B cell (primary cell): Measurements from ENCODE around the gene LRRTM3. TPM values are rescaled to one million over a fixed set of nuclear protein-coding genes. Genes with fewer than 3 reads are reported as not detected.

ENCODE experiments used
- ATAC-seq: fragments of 200-7000 bp; cut with Tn5 transposase; one replicate; pipeline ENCODE4 v1.10.0; 2021; ENCODE audit warnings: low read depth, mild to moderate bottlenecking, moderate number of reproducible peaks, moderate library complexity
- CTCF ChIA-PET: fragments of 350-600 bp; sonication (Branson Sonifier 250); formaldehyde crosslinking; loops from one replicate; lab custom pipeline; 2021; ENCODE audit warnings: antibody characterized with exemption, inconsistent platforms; lab: Charles Lee
- POLR2A ChIA-PET: fragments of 350-600 bp; sonication (Branson Sonifier 250); formaldehyde crosslinking; loops from one replicate; lab custom pipeline; 2021; ENCODE audit warnings: antibody characterized with exemption; lab: Charles Lee
- DNase-seq: peaks from one replicate; pipeline ENCODE4 v3.0.0; 2013
- H2AFZ ChIP-seq: 2 replicates; pipeline ENCODE4 v1.6.1; 2012; ENCODE audit warnings: mild to moderate bottlenecking, low read depth, low read length; ENCODE audit not compliant: insufficient read depth, poor library complexity, severe bottlenecking
- H3K27ac ChIP-seq, 2 donors: 1 replicate in 1 of 2; 2 replicates in 1 of 2; pipeline ENCODE4 v1.5.1; 2012 to 2013; ENCODE audit warnings: low read length in 2 of 2, mild to moderate bottlenecking in 2 of 2, moderate library complexity in 1 of 2
- H3K27me3 ChIP-seq, 4 experiments: fragments of 200-600 bp in 1 of 4; sonication (generic) in 1 of 4; replicated peaks in 1 of 4; 1 replicate in 2 of 4; 2 replicates in 2 of 4; pipeline versions ENCODE4 v1.6.1 to v1.7.0; 2013 to 2016; ENCODE audit warnings: low read length in 3 of 4, mild to moderate bottlenecking in 2 of 4, mixed read lengths in 1 of 4, moderate library complexity in 1 of 4; ENCODE audit not compliant: insufficient read depth in 4 of 4, control insufficient read depth in 3 of 4; ENCODE audit errors: control extremely low read depth in 1 of 4
- H3K36me3 ChIP-seq, 2 experiments: replicated peaks in 1 of 2; 1 replicate in 1 of 2; 2 replicates in 1 of 2; pipeline versions ENCODE4 v1.6.1 to v1.7.1; 2013; ENCODE audit warnings: low read length in 1 of 2; ENCODE audit not compliant: insufficient read depth in 2 of 2, control insufficient read depth in 1 of 2; ENCODE audit errors: control extremely low read depth in 1 of 2, extremely low read depth in 1 of 2
- H3K4me1 ChIP-seq, 2 donors: fragments of 200-600 bp in 1 of 2; sonication (generic) in 1 of 2; 1 replicate in 1 of 2; 2 replicates in 1 of 2; pipeline versions ENCODE4 v1.5.1 to v1.6.1; 2013 to 2017; ENCODE audit warnings: low read length in 2 of 2; ENCODE audit not compliant: control insufficient read depth in 2 of 2, insufficient read depth in 2 of 2
- H3K4me2 ChIP-seq: replicated peaks from 2 replicates; pipeline ENCODE3; 2012; ENCODE audit warnings: mild to moderate bottlenecking, low read depth, low read length; ENCODE audit not compliant: poor library complexity, severe bottlenecking
- H3K4me3 ChIP-seq, 5 experiments: fragments of 200-600 bp in 1 of 5; sonication (generic) in 1 of 5; 1 replicate in 3 of 5; 2 replicates in 2 of 5; pipeline versions ENCODE4 v1.5.1 to v1.7.0; 2011 to 2016; ENCODE audit warnings: low read length in 4 of 5, mild to moderate bottlenecking in 4 of 5, low read depth in 2 of 5, control low read depth in 1 of 5, moderate library complexity in 1 of 5; ENCODE audit not compliant: insufficient read depth in 1 of 5; ENCODE audit errors: control extremely low read depth in 1 of 5, extremely low read depth in 1 of 5
- H3K79me2 ChIP-seq: fragments of 200-600 bp; sonication (generic); one replicate; pipeline ENCODE4 v1.6.0; 2016; ENCODE audit warnings: low read length; ENCODE audit not compliant: control insufficient read depth, insufficient read depth
- H3K9ac ChIP-seq: fragments of 200-600 bp; sonication (generic); 2 replicates; pipeline ENCODE4 v1.6.1; 2017; ENCODE audit warnings: mild to moderate bottlenecking, low read length, moderate library complexity
- H3K9me3 ChIP-seq, 3 donors: one replicate each; pipeline versions ENCODE4 v1.6.1 to v1.7.1; 2013; ENCODE audit warnings: low read length in 2 of 3; ENCODE audit not compliant: control insufficient read depth in 2 of 3, insufficient read depth in 1 of 3; ENCODE audit errors: control extremely low read depth in 1 of 3
- H4K20me1 ChIP-seq: 2 replicates; pipeline ENCODE4 v1.6.0; 2012; ENCODE audit warnings: mild to moderate bottlenecking, low read length; ENCODE audit not compliant: insufficient read depth, control insufficient read depth, poor library complexity, severe bottlenecking
- H3K27ac Mint-ChIP-seq: one replicate; pipeline ENCODE4 v1.8.0; 2021; ENCODE audit warnings: mixed read lengths
- H3K27me3 Mint-ChIP-seq: one replicate; pipeline ENCODE4 v1.8.0; 2021; ENCODE audit warnings: mixed read lengths
- H3K4me1 Mint-ChIP-seq: one replicate; pipeline ENCODE4 v1.8.0; 2021; ENCODE audit warnings: mixed read lengths
- H3K4me3 Mint-ChIP-seq: one replicate; pipeline ENCODE4 v1.8.0; 2021; ENCODE audit warnings: mixed read lengths
- H3K9me3 Mint-ChIP-seq: one replicate; pipeline ENCODE4 v1.8.0; 2022; ENCODE audit warnings: mixed read lengths; ENCODE audit not compliant: insufficient read depth
- EZH2 ChIP-seq: IDR thresholded peaks from 2 replicates; pipeline ENCODE4 v1.6.1; 2012; ENCODE audit warnings: borderline replicate concordance, low read depth, mild to moderate bottlenecking, moderate library complexity, low read length; ENCODE audit not compliant: insufficient read depth, poor library complexity, severe bottlenecking
- WGBS: methylation state at CpG from one replicate; pipeline ENCODE4 v1.1.5; 2013; ENCODE audit warnings: missing lambda C conversion rate; ENCODE audit not compliant: insufficient coverage; 5-methylcytosine and 5-hydroxymethylcytosine counted together
- intact Hi-C: fragments of 100-400 bp; cut with micrococcal nuclease; formaldehyde crosslinking; loops from one replicate; pipeline ENCODE4 v1.10.0; 2022
- polyA plus RNA-seq: library from polyadenylated mRNA; depleted of rRNA; stranded (reverse); fragments of >200 nt; gene quantifications from 2 replicates; pipeline ENCODE4 v1.2.3, GENCODE V29; 2012
- total RNA-seq, 2 donors: library from RNA; stranded (reverse); fragments of 120-200 nt in 1 of 2; gene quantifications; 1 replicate in 1 of 2; 2 replicates in 1 of 2; pipeline versions ENCODE4 v1.2.3 to v1.2.4, GENCODE V29; 2013 to 2022
- TF ChIP-seq, protein P1 (sequence below): fragments of 200-600 bp; IDR thresholded peaks from one replicate; pipeline ENCODE4 v1.8.0; 2022; ENCODE audit warnings: antibody characterized with exemption, mild to moderate bottlenecking

Gene LRRTM3
- total and polyA plus RNA-seq, 2 donors (not counting 1 experiment from before 2014, with no cell fraction given): not detected

DNA sequence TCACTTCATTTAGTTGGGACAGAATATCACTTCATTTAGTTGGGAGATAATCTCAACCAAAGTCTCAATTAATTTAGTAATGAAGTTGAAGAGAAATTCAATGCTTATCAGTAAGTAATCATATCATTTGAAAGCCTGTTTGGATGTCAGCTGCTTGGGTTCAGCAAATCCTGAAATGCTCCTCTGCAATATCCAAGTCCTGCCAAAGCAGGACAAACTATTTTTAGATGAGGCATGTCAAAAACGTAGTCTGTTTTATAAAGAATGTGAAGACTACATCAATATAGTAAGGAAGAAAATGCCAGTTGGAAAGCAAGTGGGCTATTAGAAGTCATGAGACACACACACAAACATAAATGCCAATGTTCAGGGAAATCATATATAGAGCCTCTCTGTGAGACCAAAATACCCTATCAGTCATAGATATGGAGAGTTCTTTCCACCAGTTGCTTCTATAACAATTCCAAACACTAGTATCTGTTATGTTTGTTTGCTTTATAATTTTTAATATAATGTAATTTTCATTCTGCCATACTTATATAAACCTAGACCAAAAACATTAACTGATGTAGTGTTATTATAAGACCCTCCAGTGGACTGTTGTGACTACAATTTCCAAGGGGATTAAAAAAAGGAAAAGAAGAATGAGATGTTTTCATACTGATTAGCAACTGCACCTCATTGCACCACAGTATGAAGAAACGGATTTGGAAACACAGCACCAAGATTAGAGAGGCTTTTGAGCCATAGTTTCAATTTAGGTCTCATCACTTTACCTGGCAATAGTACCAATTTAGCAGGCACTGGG is 160.7 kb downstream of the LRRTM3 start:
- DNase-seq: no peak
- no peak overlapping the region for H3K9ac ChIP-seq
- intact Hi-C loops: no loop called here
- no peak overlapping the region for H3K27ac ChIP-seq
- H4K20me1 ChIP-seq: no peaks in the 10 kb centered on the region
- no peak overlapping the region for H3K27ac Mint-ChIP-seq
- H3K4me3 ChIP-seq: no peak overlapping the region
- no peaks in the 10 kb centered on the region for H3K79me2 ChIP-seq
- H2AFZ ChIP-seq: no peak overlapping the region
- H3K4me1 ChIP-seq: no peaks in the 10 kb centered on the region
- H3K27me3 Mint-ChIP-seq: no peaks in the 10 kb centered on the region
- H3K27me3 ChIP-seq: no peaks in the 10 kb centered on the region
- no peaks in the 10 kb centered on the region for H3K9me3 Mint-ChIP-seq
- no peak overlapping the region for H3K4me2 ChIP-seq
- no peak for ATAC-seq
- no CpG with 5 or more reads among the region's 2 CpGs for WGBS
- ChIA-PET POLR2A (no interaction called here), CTCF (no interaction called here)
- no peak for TF ChIP-seq EZH2
- TF ChIP-seq, protein P1, sequence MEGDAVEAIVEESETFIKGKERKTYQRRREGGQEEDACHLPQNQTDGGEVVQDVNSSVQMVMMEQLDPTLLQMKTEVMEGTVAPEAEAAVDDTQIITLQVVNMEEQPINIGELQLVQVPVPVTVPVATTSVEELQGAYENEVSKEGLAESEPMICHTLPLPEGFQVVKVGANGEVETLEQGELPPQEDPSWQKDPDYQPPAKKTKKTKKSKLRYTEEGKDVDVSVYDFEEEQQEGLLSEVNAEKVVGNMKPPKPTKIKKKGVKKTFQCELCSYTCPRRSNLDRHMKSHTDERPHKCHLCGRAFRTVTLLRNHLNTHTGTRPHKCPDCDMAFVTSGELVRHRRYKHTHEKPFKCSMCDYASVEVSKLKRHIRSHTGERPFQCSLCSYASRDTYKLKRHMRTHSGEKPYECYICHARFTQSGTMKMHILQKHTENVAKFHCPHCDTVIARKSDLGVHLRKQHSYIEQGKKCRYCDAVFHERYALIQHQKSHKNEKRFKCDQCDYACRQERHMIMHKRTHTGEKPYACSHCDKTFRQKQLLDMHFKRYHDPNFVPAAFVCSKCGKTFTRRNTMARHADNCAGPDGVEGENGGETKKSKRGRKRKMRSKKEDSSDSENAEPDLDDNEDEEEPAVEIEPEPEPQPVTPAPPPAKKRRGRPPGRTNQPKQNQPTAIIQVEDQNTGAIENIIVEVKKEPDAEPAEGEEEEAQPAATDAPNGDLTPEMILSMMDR: no peak
- H3K36me3 ChIP-seq: no peaks in the 10 kb centered on the region
- H3K9me3 ChIP-seq: no peaks in the 10 kb centered on the region
- no peaks in the 10 kb centered on the region for H3K4me1 Mint-ChIP-seq
- H3K4me3 Mint-ChIP-seq: no peak overlapping the region

DNA sequence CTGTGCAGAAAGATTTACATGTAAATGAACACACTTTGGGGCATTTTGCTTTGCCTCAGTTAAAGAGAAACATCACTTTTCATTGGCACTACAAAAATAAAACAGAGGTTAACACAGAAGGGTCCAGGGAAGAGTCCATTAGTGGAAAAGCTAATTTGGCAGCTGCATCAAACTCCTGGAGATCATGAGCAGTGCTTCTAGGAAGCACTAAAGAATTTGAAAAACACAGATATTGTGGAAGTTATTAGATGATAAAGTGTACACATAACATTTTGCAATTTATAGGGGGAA is 161.2 kb downstream of the LRRTM3 start:
- Mint-ChIP-seq H3K4me1 (no peaks in the 10 kb centered on the region), H3K9me3 (no peaks in the 10 kb centered on the region), H3K4me3 (no peak overlapping the region), H3K27me3 (no peaks in the 10 kb centered on the region), H3K27ac (no peak overlapping the region)
- intact Hi-C loops: no loop called here
- TF ChIP-seq, protein P1: no peak
- TF ChIP-seq EZH2: no peak
- H2AFZ ChIP-seq: no peak overlapping the region
- DNase-seq (no peak), ATAC-seq (no peak)
- H3K4me1 ChIP-seq: no peaks in the 10 kb centered on the region
- no peak overlapping the region for H3K27ac ChIP-seq
- no peaks in the 10 kb centered on the region for H4K20me1 ChIP-seq
- H3K9me3 ChIP-seq: no peaks in the 10 kb centered on the region
- no peak overlapping the region for H3K4me2 ChIP-seq
- POLR2A ChIA-PET: no interaction called here
- no peak overlapping the region for H3K9ac ChIP-seq
- CTCF ChIA-PET: no interaction called here
- H3K4me3 ChIP-seq: no peak overlapping the region
- H3K27me3 ChIP-seq: no peaks in the 10 kb centered on the region
- no peaks in the 10 kb centered on the region for H3K36me3 ChIP-seq
- no peaks in the 10 kb centered on the region for H3K79me2 ChIP-seq
